ENCODE measurements around the gene CRYBB2. TPM values are rescaled to one million over a fixed set of nuclear protein-coding genes. Genes with fewer than 3 reads are reported as not detected.

Gene CRYBB2
- total RNA-seq, 1 experiment from 2014 or later, result 0.39 TPM

DNA sequence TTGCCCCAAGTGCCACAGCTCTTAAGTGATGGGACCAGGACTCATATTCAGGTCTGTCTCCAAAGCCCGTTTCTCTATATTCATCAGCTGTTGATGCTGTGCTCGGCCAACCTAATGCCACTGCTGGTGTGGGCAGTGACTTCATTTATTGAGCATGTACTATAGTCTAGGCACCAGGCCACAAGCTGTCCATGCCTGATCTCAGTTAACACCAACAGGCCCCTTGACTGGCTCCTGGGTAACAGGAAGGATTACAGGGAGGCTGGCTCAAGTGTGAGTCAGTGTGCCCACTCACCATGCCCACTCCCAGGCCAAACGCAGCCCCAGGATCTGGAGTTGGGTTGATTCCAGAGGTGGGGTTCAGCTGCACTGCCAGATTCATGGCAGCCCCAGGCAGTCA is 8.6 kb upstream of the CRYBB2 start:
- TF ChIP-seq, protein P1, sequence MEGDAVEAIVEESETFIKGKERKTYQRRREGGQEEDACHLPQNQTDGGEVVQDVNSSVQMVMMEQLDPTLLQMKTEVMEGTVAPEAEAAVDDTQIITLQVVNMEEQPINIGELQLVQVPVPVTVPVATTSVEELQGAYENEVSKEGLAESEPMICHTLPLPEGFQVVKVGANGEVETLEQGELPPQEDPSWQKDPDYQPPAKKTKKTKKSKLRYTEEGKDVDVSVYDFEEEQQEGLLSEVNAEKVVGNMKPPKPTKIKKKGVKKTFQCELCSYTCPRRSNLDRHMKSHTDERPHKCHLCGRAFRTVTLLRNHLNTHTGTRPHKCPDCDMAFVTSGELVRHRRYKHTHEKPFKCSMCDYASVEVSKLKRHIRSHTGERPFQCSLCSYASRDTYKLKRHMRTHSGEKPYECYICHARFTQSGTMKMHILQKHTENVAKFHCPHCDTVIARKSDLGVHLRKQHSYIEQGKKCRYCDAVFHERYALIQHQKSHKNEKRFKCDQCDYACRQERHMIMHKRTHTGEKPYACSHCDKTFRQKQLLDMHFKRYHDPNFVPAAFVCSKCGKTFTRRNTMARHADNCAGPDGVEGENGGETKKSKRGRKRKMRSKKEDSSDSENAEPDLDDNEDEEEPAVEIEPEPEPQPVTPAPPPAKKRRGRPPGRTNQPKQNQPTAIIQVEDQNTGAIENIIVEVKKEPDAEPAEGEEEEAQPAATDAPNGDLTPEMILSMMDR (IDR thresholded peaks at IDR 0.05), result no peak
- TF ChIP-seq SIN3A (IDR thresholded peaks at IDR 0.05; ENCODE audit: borderline replicate concordance, insufficient read depth, low read depth, low read length) (no peak), TCF7L2 (IDR thresholded peaks at IDR 0.05; ENCODE audit: low read depth, low read length) (no peak), POLR2AphosphoS5 (IDR thresholded peaks at IDR 0.05; ENCODE audit: low read depth, low read length) (no peak)
- TF ChIP-seq, protein P2, sequence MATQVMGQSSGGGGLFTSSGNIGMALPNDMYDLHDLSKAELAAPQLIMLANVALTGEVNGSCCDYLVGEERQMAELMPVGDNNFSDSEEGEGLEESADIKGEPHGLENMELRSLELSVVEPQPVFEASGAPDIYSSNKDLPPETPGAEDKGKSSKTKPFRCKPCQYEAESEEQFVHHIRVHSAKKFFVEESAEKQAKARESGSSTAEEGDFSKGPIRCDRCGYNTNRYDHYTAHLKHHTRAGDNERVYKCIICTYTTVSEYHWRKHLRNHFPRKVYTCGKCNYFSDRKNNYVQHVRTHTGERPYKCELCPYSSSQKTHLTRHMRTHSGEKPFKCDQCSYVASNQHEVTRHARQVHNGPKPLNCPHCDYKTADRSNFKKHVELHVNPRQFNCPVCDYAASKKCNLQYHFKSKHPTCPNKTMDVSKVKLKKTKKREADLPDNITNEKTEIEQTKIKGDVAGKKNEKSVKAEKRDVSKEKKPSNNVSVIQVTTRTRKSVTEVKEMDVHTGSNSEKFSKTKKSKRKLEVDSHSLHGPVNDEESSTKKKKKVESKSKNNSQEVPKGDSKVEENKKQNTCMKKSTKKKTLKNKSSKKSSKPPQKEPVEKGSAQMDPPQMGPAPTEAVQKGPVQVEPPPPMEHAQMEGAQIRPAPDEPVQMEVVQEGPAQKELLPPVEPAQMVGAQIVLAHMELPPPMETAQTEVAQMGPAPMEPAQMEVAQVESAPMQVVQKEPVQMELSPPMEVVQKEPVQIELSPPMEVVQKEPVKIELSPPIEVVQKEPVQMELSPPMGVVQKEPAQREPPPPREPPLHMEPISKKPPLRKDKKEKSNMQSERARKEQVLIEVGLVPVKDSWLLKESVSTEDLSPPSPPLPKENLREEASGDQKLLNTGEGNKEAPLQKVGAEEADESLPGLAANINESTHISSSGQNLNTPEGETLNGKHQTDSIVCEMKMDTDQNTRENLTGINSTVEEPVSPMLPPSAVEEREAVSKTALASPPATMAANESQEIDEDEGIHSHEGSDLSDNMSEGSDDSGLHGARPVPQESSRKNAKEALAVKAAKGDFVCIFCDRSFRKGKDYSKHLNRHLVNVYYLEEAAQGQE (IDR thresholded peaks at IDR 0.05; ENCODE audit: insufficient read depth in 1 of 2, low read depth in 2 of 2, low read length in 1 of 2), result no peak
- no peak overlapping the region for H3K4me3 ChIP-seq (ENCODE audit: low read depth in 2 of 2, low read length in 2 of 2)
- no peak overlapping the region for H3K27ac ChIP-seq (ENCODE audit: low read length)
- DNase-seq (ENCODE audit: low read depth, low spot score), result no peak
- in situ Hi-C loops (cut with HindIII; ENCODE audit: low pct_unique_long_range_greater_than_20kb, low sequenced_read_pairs) (no loop called here), intact Hi-C loops (cut with micrococcal nuclease; ENCODE audit: unreplicated experiment) (no loop called here)
- ChIA-PET POLR2A (no interaction called here), CTCF (no interaction called here)
- H3K9me3 ChIP-seq (ENCODE audit: control insufficient read depth, insufficient read depth, low read depth, low read length), result no peaks in the 10 kb centered on the region
- ATAC-seq, result no peak
- no peaks in the 10 kb centered on the region for H3K4me1 ChIP-seq (ENCODE audit: control insufficient read depth, insufficient read depth, low read length)
- H3K36me3 ChIP-seq (ENCODE audit: control insufficient read depth, insufficient read depth, low read length), result no peaks in the 10 kb centered on the region
- H3K27me3 ChIP-seq (ENCODE audit: control insufficient read depth, insufficient read depth, low read length), result no peaks in the 10 kb centered on the region
- BruUV-seq (replicated peaks), result no TSS peak

DNA sequence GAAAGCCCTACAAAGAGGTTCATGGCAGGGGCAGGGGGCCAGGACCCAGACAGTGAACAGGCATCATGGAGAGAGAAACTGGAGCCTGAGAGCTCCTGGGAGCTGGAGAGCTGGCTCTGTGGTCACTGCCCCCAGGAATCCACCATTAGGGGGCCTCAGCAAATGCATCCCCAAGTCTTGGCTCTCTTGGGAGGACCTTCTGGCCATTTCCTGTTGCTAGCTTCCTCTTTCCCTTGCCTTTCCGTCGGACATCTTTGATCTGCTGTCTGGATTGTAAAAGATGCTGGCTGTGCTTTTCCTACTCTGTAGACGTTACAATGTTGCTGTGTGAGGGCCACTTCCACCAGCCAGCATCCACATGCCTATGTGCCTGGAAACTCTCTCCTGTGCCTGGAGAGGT is 7.1 kb upstream of the CRYBB2 start:
- no TSS peak for BruUV-seq (replicated peaks)
- H3K4me3 ChIP-seq (ENCODE audit: low read depth in 2 of 2, low read length in 2 of 2), result no peak overlapping the region
- no peaks in the 10 kb centered on the region for H3K27me3 ChIP-seq (ENCODE audit: control insufficient read depth, insufficient read depth, low read length)
- ChIA-PET CTCF (no interaction called here), POLR2A (no interaction called here)
- no peak for DNase-seq (ENCODE audit: low read depth, low spot score)
- TF ChIP-seq POLR2AphosphoS5 (IDR thresholded peaks at IDR 0.05; ENCODE audit: low read depth, low read length), result no peak
- TF ChIP-seq TCF7L2 (IDR thresholded peaks at IDR 0.05; ENCODE audit: low read depth, low read length), result no peak
- TF ChIP-seq, protein P2 (IDR thresholded peaks at IDR 0.05; ENCODE audit: insufficient read depth in 1 of 2, low read depth in 2 of 2, low read length in 1 of 2), result no peak
- TF ChIP-seq, protein P1 (IDR thresholded peaks at IDR 0.05), result no peak
- no peak for TF ChIP-seq SIN3A (IDR thresholded peaks at IDR 0.05; ENCODE audit: borderline replicate concordance, insufficient read depth, low read depth, low read length)
- no peaks in the 10 kb centered on the region for H3K4me1 ChIP-seq (ENCODE audit: control insufficient read depth, insufficient read depth, low read length)
- in situ Hi-C loops (cut with HindIII; ENCODE audit: low pct_unique_long_range_greater_than_20kb, low sequenced_read_pairs) (no loop called here), intact Hi-C loops (cut with micrococcal nuclease; ENCODE audit: unreplicated experiment) (no loop called here)
- H3K36me3 ChIP-seq (ENCODE audit: control insufficient read depth, insufficient read depth, low read length), result no peaks in the 10 kb centered on the region
- no peak overlapping the region for H3K27ac ChIP-seq (ENCODE audit: low read length)
- no peak for ATAC-seq
- H3K9me3 ChIP-seq (ENCODE audit: control insufficient read depth, insufficient read depth, low read depth, low read length), result no peaks in the 10 kb centered on the region
